ENCODE results near the gene NID2.

The NID2 gene

GRCh38 chr14:52055167-52055566 is 13.7 kb downstream of the NID2 start:
- Histone ChIP-seq H3K9ac (ENCODE audit: low read depth in 1 of 2, low read length in 2 of 2) (no peak overlapping the region), H3K36me3 (ENCODE audit: control insufficient read depth in 2 of 2, insufficient read depth in 2 of 2, low read length in 2 of 2) (no peaks in the 10 kb centered on the region), H3K4me1 (ENCODE audit: control insufficient read depth in 2 of 2, insufficient read depth in 2 of 2, low read length in 2 of 2) (peaks cover 7 to 14% of the 10 kb centered on the region in 2 donors), H3K4me3 (ENCODE audit: low read length in 2 of 2) (no peak overlapping the region), H3K27me3 (ENCODE audit: control insufficient read depth in 2 of 2, insufficient read depth in 2 of 2, low read length in 2 of 2) (no peaks in the 10 kb centered on the region), H3K27ac (ENCODE audit: low read depth in 2 of 2, low read length in 2 of 2) (no peak overlapping the region), H3K9me3 (ENCODE audit: control insufficient read depth in 2 of 2, low read length in 2 of 2) (no peaks in the 10 kb centered on the region)

- no peaks in the 10 kb centered on the region for H3K9me3 ChIP-seq (ENCODE audit: control insufficient read depth in 2 of 2, low read length in 2 of 2)
- H3K27me3 ChIP-seq (ENCODE audit: control insufficient read depth in 2 of 2, insufficient read depth in 2 of 2, low read length in 2 of 2): no peaks in the 10 kb centered on the region
- no peak overlapping the region for H3K4me3 ChIP-seq (ENCODE audit: low read length in 2 of 2)
- peaks cover 9 to 15% of the 10 kb centered on the region in 2 donors for H3K4me1 ChIP-seq (ENCODE audit: control insufficient read depth in 2 of 2, insufficient read depth in 2 of 2, low read length in 2 of 2)
- H3K9ac ChIP-seq (ENCODE audit: low read depth in 1 of 2, low read length in 2 of 2): no peak overlapping the region
- no peaks in the 10 kb centered on the region for H3K36me3 ChIP-seq (ENCODE audit: control insufficient read depth in 2 of 2, insufficient read depth in 2 of 2, low read length in 2 of 2)
- no peak overlapping the region for H3K27ac ChIP-seq (ENCODE audit: low read depth in 2 of 2, low read length in 2 of 2)
These were observed 14.2 kb downstream of the NID2 start for GRCh38 chr14:52054678-52055077.

GRCh38 chr14:52053044-52053443 is 15.8 kb downstream of the NID2 start:
- no peak overlapping the region for H3K4me3 ChIP-seq (ENCODE audit: low read length in 2 of 2)
- no peaks in the 10 kb centered on the region for H3K9me3 ChIP-seq (ENCODE audit: control insufficient read depth in 2 of 2, low read length in 2 of 2)
- H3K27me3 ChIP-seq (ENCODE audit: control insufficient read depth in 2 of 2, insufficient read depth in 2 of 2, low read length in 2 of 2): no peaks in the 10 kb centered on the region
- peaks cover 7 to 13% of the 10 kb centered on the region in 2 donors for H3K4me1 ChIP-seq (ENCODE audit: control insufficient read depth in 2 of 2, insufficient read depth in 2 of 2, low read length in 2 of 2)
- no peaks in the 10 kb centered on the region for H3K36me3 ChIP-seq (ENCODE audit: control insufficient read depth in 2 of 2, insufficient read depth in 2 of 2, low read length in 2 of 2)
- H3K27ac ChIP-seq (ENCODE audit: low read depth in 2 of 2, low read length in 2 of 2): no peak overlapping the region
- H3K9ac ChIP-seq (ENCODE audit: low read depth in 1 of 2, low read length in 2 of 2): no peak overlapping the region

GRCh38 chr14:52052288-52052943 is 16.4 kb downstream of the NID2 start:
- H3K27me3 ChIP-seq (ENCODE audit: control insufficient read depth in 2 of 2, insufficient read depth in 2 of 2, low read length in 2 of 2): no peaks in the 10 kb centered on the region
- H3K27ac ChIP-seq (ENCODE audit: low read depth in 2 of 2, low read length in 2 of 2): no peak overlapping the region
- no peaks in the 10 kb centered on the region for H3K36me3 ChIP-seq (ENCODE audit: control insufficient read depth in 2 of 2, insufficient read depth in 2 of 2, low read length in 2 of 2)
- H3K4me3 ChIP-seq (ENCODE audit: low read length in 2 of 2): no peak overlapping the region
- peaks cover 7 to 13% of the 10 kb centered on the region in 2 donors for H3K4me1 ChIP-seq (ENCODE audit: control insufficient read depth in 2 of 2, insufficient read depth in 2 of 2, low read length in 2 of 2)
- no peak overlapping the region for H3K9ac ChIP-seq (ENCODE audit: low read depth in 1 of 2, low read length in 2 of 2)
- no peaks in the 10 kb centered on the region for H3K9me3 ChIP-seq (ENCODE audit: control insufficient read depth in 2 of 2, low read length in 2 of 2)

GRCh38 chr14:52051871-52052270 is 17.0 kb downstream of the NID2 start:
- H3K9ac ChIP-seq (ENCODE audit: low read depth in 1 of 2, low read length in 2 of 2): no peak overlapping the region
- H3K4me1 ChIP-seq (ENCODE audit: control insufficient read depth in 2 of 2, insufficient read depth in 2 of 2, low read length in 2 of 2): peaks cover 7 to 13% of the 10 kb centered on the region in 2 donors
- H3K27me3 ChIP-seq (ENCODE audit: control insufficient read depth in 2 of 2, insufficient read depth in 2 of 2, low read length in 2 of 2): no peaks in the 10 kb centered on the region
- no peak overlapping the region for H3K4me3 ChIP-seq (ENCODE audit: low read length in 2 of 2)
- H3K27ac ChIP-seq (ENCODE audit: low read depth in 2 of 2, low read length in 2 of 2): no peak overlapping the region
- no peaks in the 10 kb centered on the region for H3K36me3 ChIP-seq (ENCODE audit: control insufficient read depth in 2 of 2, insufficient read depth in 2 of 2, low read length in 2 of 2)
- H3K9me3 ChIP-seq (ENCODE audit: control insufficient read depth in 2 of 2, low read length in 2 of 2): no peaks in the 10 kb centered on the region

- Histone ChIP-seq H3K4me3 (ENCODE audit: low read length in 2 of 2) (no peak overlapping the region), H3K9me3 (ENCODE audit: control insufficient read depth in 2 of 2, low read length in 2 of 2) (no peaks in the 10 kb centered on the region), H3K36me3 (ENCODE audit: control insufficient read depth in 2 of 2, insufficient read depth in 2 of 2, low read length in 2 of 2) (no peaks in the 10 kb centered on the region), H3K27me3 (ENCODE audit: control insufficient read depth in 2 of 2, insufficient read depth in 2 of 2, low read length in 2 of 2) (no peaks in the 10 kb centered on the region), H3K9ac (ENCODE audit: low read depth in 1 of 2, low read length in 2 of 2) (no peak overlapping the region), H3K4me1 (ENCODE audit: control insufficient read depth in 2 of 2, insufficient read depth in 2 of 2, low read length in 2 of 2) (peaks cover 7 to 13% of the 10 kb centered on the region in 2 donors), H3K27ac (ENCODE audit: low read depth in 2 of 2, low read length in 2 of 2) (no peak overlapping the region)
These were observed 17.6 kb downstream of the NID2 start for GRCh38 chr14:52051251-52051650.

GRCh38 chr14:52049721-52050588 is 18.9 kb downstream of the NID2 start:
- Histone ChIP-seq H3K27ac (ENCODE audit: low read depth in 2 of 2, low read length in 2 of 2) (no peak overlapping the region), H3K27me3 (ENCODE audit: control insufficient read depth in 2 of 2, insufficient read depth in 2 of 2, low read length in 2 of 2) (no peaks in the 10 kb centered on the region), H3K9ac (ENCODE audit: low read depth in 1 of 2, low read length in 2 of 2) (no peak overlapping the region), H3K9me3 (ENCODE audit: control insufficient read depth in 2 of 2, low read length in 2 of 2) (no peaks in the 10 kb centered on the region), H3K36me3 (ENCODE audit: control insufficient read depth in 2 of 2, insufficient read depth in 2 of 2, low read length in 2 of 2) (no peaks in the 10 kb centered on the region), H3K4me1 (ENCODE audit: control insufficient read depth in 2 of 2, insufficient read depth in 2 of 2, low read length in 2 of 2) (peaks cover 7 to 16% of the 10 kb centered on the region in 2 donors), H3K4me3 (ENCODE audit: low read length in 2 of 2) (no peak overlapping the region)

GRCh38 chr14:52049271-52049670 is 19.6 kb downstream of the NID2 start:
- Histone ChIP-seq H3K27me3 (ENCODE audit: control insufficient read depth in 2 of 2, insufficient read depth in 2 of 2, low read length in 2 of 2) (no peaks in the 10 kb centered on the region), H3K36me3 (ENCODE audit: control insufficient read depth in 2 of 2, insufficient read depth in 2 of 2, low read length in 2 of 2) (no peaks in the 10 kb centered on the region), H3K27ac (ENCODE audit: low read depth in 2 of 2, low read length in 2 of 2) (no peak overlapping the region), H3K9ac (ENCODE audit: low read depth in 1 of 2, low read length in 2 of 2) (no peak overlapping the region), H3K9me3 (ENCODE audit: control insufficient read depth in 2 of 2, low read length in 2 of 2) (no peaks in the 10 kb centered on the region), H3K4me3 (ENCODE audit: low read length in 2 of 2) (no peak overlapping the region), H3K4me1 (ENCODE audit: control insufficient read depth in 2 of 2, insufficient read depth in 2 of 2, low read length in 2 of 2) (peaks cover 7 to 18% of the 10 kb centered on the region in 2 donors)

GRCh38 chr14:52048641-52049204 is 20.1 kb downstream of the NID2 start:
- Histone ChIP-seq H3K4me3 (ENCODE audit: low read length in 2 of 2) (no peak overlapping the region), H3K9me3 (ENCODE audit: control insufficient read depth in 2 of 2, low read length in 2 of 2) (no peaks in the 10 kb centered on the region), H3K27me3 (ENCODE audit: control insufficient read depth in 2 of 2, insufficient read depth in 2 of 2, low read length in 2 of 2) (no peaks in the 10 kb centered on the region), H3K36me3 (ENCODE audit: control insufficient read depth in 2 of 2, insufficient read depth in 2 of 2, low read length in 2 of 2) (no peaks in the 10 kb centered on the region), H3K9ac (ENCODE audit: low read depth in 1 of 2, low read length in 2 of 2) (no peak overlapping the region), H3K27ac (ENCODE audit: low read depth in 2 of 2, low read length in 2 of 2) (no peak overlapping the region), H3K4me1 (ENCODE audit: control insufficient read depth in 2 of 2, insufficient read depth in 2 of 2, low read length in 2 of 2) (peaks cover 7 to 18% of the 10 kb centered on the region in 2 donors)

GRCh38 chr14:52048116-52048515 is 20.7 kb downstream of the NID2 start:
- H3K4me1 ChIP-seq (ENCODE audit: control insufficient read depth in 2 of 2, insufficient read depth in 2 of 2, low read length in 2 of 2): peaks cover 7 to 18% of the 10 kb centered on the region in 2 donors
- no peaks in the 10 kb centered on the region for H3K36me3 ChIP-seq (ENCODE audit: control insufficient read depth in 2 of 2, insufficient read depth in 2 of 2, low read length in 2 of 2)

More at GRCh38 chr14:52048116-52048515, 20.7 kb downstream of the NID2 start:
- Histone ChIP-seq H3K9ac (ENCODE audit: low read depth in 1 of 2, low read length in 2 of 2) (no peak overlapping the region), H3K4me3 (ENCODE audit: low read length in 2 of 2) (no peak overlapping the region), H3K27me3 (ENCODE audit: control insufficient read depth in 2 of 2, insufficient read depth in 2 of 2, low read length in 2 of 2) (no peaks in the 10 kb centered on the region), H3K27ac (ENCODE audit: low read depth in 2 of 2, low read length in 2 of 2) (no peak overlapping the region), H3K9me3 (ENCODE audit: control insufficient read depth in 2 of 2, low read length in 2 of 2) (no peaks in the 10 kb centered on the region)
